Activated T-cell treated with anti-CD3 and anti-CD28 coated beads, Interleukin-2, amount 50 U/mL, for 24 hours (primary cell): ENCODE data around the gene C21orf58.

Source experiments
- DNase-seq: peaks from one replicate; pipeline ENCODE4 v3.0.0-alpha.2; 2020
- H3K27ac Mint-ChIP-seq: 2 replicates; pipeline ENCODE4 v1.8.0; 2020; ENCODE audit warnings: mild to moderate bottlenecking, mixed read lengths
- H3K27me3 Mint-ChIP-seq: 2 replicates; pipeline ENCODE4 v1.8.0; 2020; ENCODE audit warnings: mixed read lengths
- H3K36me3 Mint-ChIP-seq: 2 replicates; pipeline ENCODE4 v1.8.0; 2020; ENCODE audit warnings: low read depth, mixed read lengths
- H3K4me1 Mint-ChIP-seq: 2 replicates; pipeline ENCODE4 v1.8.0; 2020; ENCODE audit warnings: low read depth, mixed read lengths
- H3K4me3 Mint-ChIP-seq: 2 replicates; pipeline ENCODE4 v1.8.0; 2020; ENCODE audit warnings: mild to moderate bottlenecking, moderate library complexity, mixed read lengths
- H3K9me3 Mint-ChIP-seq: 2 replicates; pipeline ENCODE4 v1.8.0; 2020; ENCODE audit warnings: mixed read lengths

C21orf58 gene

DNA sequence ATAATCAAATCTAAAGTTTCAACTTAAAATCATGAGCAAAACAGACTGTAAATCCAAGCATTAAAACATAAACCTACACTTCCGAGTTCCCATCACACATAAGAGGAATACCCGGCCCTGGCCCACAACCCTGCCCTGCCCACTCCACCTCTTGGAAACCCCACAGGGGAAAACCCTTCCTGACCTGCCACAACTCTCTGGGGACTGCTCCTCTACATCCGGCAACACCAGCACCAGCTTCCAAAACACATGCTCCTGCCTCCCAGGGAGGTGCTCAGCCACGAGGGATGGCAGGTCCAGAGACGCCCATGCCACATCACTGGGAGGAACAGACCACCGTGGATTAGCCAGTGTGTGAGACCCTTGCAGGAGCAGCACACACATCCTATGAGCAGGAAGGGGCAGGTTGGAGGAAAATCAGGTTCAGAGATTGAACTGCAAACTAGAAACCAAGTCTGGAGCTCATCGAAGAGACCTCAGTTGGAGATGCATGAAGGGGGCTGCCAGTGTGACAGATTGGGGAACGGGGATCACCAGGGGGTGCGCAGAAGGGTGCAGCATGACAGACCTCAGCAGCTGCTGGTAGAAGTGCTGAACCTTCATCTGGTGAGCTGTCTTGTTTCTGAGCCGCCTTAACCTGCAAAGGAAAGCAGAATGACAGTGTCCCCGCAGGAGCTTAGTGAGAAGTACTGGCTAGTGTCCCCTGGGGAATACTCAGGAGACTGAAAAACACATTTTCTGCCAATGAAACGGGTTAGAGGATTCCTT, 69.3 kb downstream of the C21orf58 start:
- Mint-ChIP-seq H3K4me1 (peaks cover 40% of the 10 kb centered on the region), H3K9me3 (no peaks in the 10 kb centered on the region), H3K27me3 (no peaks in the 10 kb centered on the region), H3K4me3 (no peak overlapping the region), H3K27ac (peak overlapping the region; percentile 96), H3K36me3 (peaks cover 96% of the 10 kb centered on the region)
- DNase-seq = no peak

GRCh38 chr21:46253610-46254124, 70.0 kb downstream of the C21orf58 start:
- Mint-ChIP-seq H3K27ac (peak overlapping the region; percentile 96), H3K27me3 (no peaks in the 10 kb centered on the region), H3K4me3 (peak overlapping the region; percentile 40), H3K36me3 (peaks cover 96% of the 10 kb centered on the region), H3K4me1 (peaks cover 40% of the 10 kb centered on the region), H3K9me3 (no peaks in the 10 kb centered on the region)
- DNase-seq = peak; percentile 57

GRCh38 chr21:46252840-46253239, 70.8 kb downstream of the C21orf58 start:
- Mint-ChIP-seq H3K9me3 (no peaks in the 10 kb centered on the region), H3K36me3 (peaks cover 96% of the 10 kb centered on the region), H3K27ac (peak overlapping the region; percentile 96), H3K4me3 (no peak overlapping the region), H3K4me1 (peaks cover 40% of the 10 kb centered on the region), H3K27me3 (no peaks in the 10 kb centered on the region)
- DNase-seq = no peak
